H1 (cell line): ENCODE measurements around the gene GLE1. TPM values are rescaled to one million over a fixed set of nuclear protein-coding genes. Genes with fewer than 3 reads are reported as not detected.

ENCODE experiments used
- SUZ12 ChIP-seq: fragments of 200-600 bp; sonication (generic); IDR thresholded peaks from 2 replicates; pipeline ENCODE4 v1.6.1; 2012; ENCODE audit warnings: mild to moderate bottlenecking, inconsistent platforms, low read length, moderate library complexity, mixed read lengths
- polyA plus RNA-seq, 7 experiments: library from polyadenylated mRNA; depleted of rRNA in 3 of 7; stranded (reverse) in 5 of 7; unstranded in 2 of 7; fragments of >200 nt in 5 of 7; fragments of 200-250 nt in 2 of 7; gene quantifications; 1 replicate in 5 of 7; 2 replicates in 1 of 7; 4 replicates in 1 of 7; pipeline versions ENCODE4 v1.2.1 to v1.2.3, GENCODE V29; 2011 to 2013; ENCODE audit warnings: missing spikeins in 2 of 7, mixed read lengths in 2 of 7
- total RNA-seq: library from RNA; stranded (reverse); fragmentation: NEBNext Ultra II Directional; extraction: Animal tissue kit (Norgen Biotek cat#: 25700); gene quantifications from 2 replicates; pipeline ENCODE4 v1.2.1, GENCODE V29; 2021

The GLE1 gene
- total and polyA plus RNA-seq, 2 of the 8 experiments (the other 6 are each of a cell fraction or from before 2014, with no cell fraction given): 9.6 to 14.9 TPM

GRCh38 chr9:128565578-128565977 lies 61.1 kb downstream of the GLE1 start (continued):
- TF ChIP-seq SUZ12: no peak
- TF ChIP-seq, all 59 proteins: peak for 0
